Measurements from ENCODE around the gene MBD3L2B.
"Not testable (repeated sequence)": the region's sequence is repeated elsewhere in the genome, so short reads cannot be mapped to it uniquely, and the experiment has no call there.

GRCh38 chr19:7049021-7049420 lies 27.8 kb upstream of the MBD3L2B start, which contains the start of gene MBD3L2:
- TF ChIP-seq CTCF (IDR thresholded peaks at IDR 0.05; ENCODE audit: borderline replicate concordance, extremely low read depth, low read length, poor library complexity, severe bottlenecking); EZH2 (IDR thresholded peaks at IDR 0.05; ENCODE audit: borderline replicate concordance, low read depth, low read length, severe bottlenecking): not testable (repeated sequence)
